Esophagus (tissue), 2 donors: ENCODE measurements around the gene NCOR1. TPM values are rescaled to one million over a fixed set of nuclear protein-coding genes. Genes with fewer than 3 reads are reported as not detected.

Experiments
- H3K27ac ChIP-seq, 2 donors: one replicate each; pipeline ENCODE4 v1.5.1; 2013; ENCODE audit warnings: low read depth in 2 of 2, mild to moderate bottlenecking in 2 of 2, inconsistent platforms in 1 of 2, low read length in 1 of 2, moderate library complexity in 1 of 2
- H3K27me3 ChIP-seq, 2 donors: one replicate each; pipeline ENCODE4 v1.6.1; 2013; ENCODE audit warnings: low read length in 2 of 2, control low read depth in 1 of 2, mild to moderate bottlenecking in 1 of 2; ENCODE audit not compliant: insufficient read depth in 2 of 2, control insufficient read depth in 1 of 2
- H3K36me3 ChIP-seq, 2 donors: one replicate each; pipeline ENCODE4 v1.6.1; 2013; ENCODE audit warnings: low read length in 1 of 2; ENCODE audit not compliant: control insufficient read depth in 2 of 2, insufficient read depth in 2 of 2
- H3K4me1 ChIP-seq, 2 donors: one replicate each; pipeline ENCODE4 v1.6.1; 2013; ENCODE audit warnings: low read length in 1 of 2; ENCODE audit not compliant: control insufficient read depth in 2 of 2, insufficient read depth in 2 of 2
- H3K4me3 ChIP-seq, 2 donors: one replicate each; pipeline ENCODE4 v1.5.1; 2013; ENCODE audit warnings: low read length in 2 of 2, mild to moderate bottlenecking in 2 of 2, low read depth in 1 of 2, moderate library complexity in 1 of 2
- H3K9me3 ChIP-seq, 2 donors: one replicate each; pipeline ENCODE4 v1.6.1; 2013; ENCODE audit warnings: mild to moderate bottlenecking in 2 of 2, low read depth in 1 of 2, low read length in 1 of 2, moderate library complexity in 1 of 2; ENCODE audit not compliant: control insufficient read depth in 2 of 2, insufficient read depth in 1 of 2
- WGBS, 2 donors: extraction: QIAGEN DNeasy Blood & Tissue Kit; methylation state at CpG; one replicate each; pipeline ENCODE4 v1.1.7; 2013; 5-methylcytosine and 5-hydroxymethylcytosine counted together
- polyA plus RNA-seq, 2 donors: library from polyadenylated mRNA; stranded (reverse); fragments of 200-250 nt; gene quantifications; one replicate each; pipeline ENCODE4 v1.2.3, GENCODE V29; 2013
- donor health status: healthy with polysubstance abuse.
- donor health status: Bipolar disorder and iron deficiency.

NCOR1 gene
- polyA plus RNA-seq, 2 donors: 31.5 to 41.3 TPM

DNA sequence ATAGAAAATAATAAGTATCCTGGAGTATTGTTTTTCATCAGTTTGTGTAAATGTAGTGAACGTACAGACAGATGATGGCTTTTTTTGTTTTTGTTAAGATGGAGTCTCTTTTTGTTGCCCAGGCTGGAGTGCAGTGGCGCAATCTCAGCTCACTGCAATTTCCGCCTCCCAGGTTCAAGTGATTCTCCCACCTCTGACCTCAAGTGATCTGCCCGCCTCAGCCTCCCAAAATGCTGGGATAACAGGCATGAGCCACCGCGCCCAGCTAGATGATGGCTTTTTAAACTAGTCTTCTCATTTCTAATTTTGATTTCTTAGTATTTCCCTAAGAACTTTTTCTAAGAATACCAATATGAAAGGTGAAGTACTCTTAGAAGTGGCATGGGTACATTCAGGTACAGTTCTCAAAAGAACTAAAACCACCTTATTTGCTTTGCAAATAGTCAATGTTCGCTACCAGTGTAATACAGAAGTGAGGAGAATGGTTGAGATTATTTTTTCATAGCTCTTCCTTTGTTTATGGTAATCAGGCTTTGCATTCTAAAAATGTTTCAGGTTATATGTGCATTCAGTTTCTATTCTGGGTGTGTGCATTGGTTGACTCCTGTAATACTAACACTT is 181.5 kb downstream of the NCOR1 start:
- WGBS, 2 donors: 94 to 95% methylated on average over 7 of the region's 7 CpGs
- Histone ChIP-seq H3K27me3 (no peaks in the 10 kb centered on the region), H3K27ac (no peak overlapping the region), H3K9me3 (no peaks in the 10 kb centered on the region), H3K4me3 (no peak overlapping the region), H3K4me1 (no peaks in the 10 kb centered on the region), H3K36me3 (peaks cover 6 to 15% of the 10 kb centered on the region in 2 donors)

DNA sequence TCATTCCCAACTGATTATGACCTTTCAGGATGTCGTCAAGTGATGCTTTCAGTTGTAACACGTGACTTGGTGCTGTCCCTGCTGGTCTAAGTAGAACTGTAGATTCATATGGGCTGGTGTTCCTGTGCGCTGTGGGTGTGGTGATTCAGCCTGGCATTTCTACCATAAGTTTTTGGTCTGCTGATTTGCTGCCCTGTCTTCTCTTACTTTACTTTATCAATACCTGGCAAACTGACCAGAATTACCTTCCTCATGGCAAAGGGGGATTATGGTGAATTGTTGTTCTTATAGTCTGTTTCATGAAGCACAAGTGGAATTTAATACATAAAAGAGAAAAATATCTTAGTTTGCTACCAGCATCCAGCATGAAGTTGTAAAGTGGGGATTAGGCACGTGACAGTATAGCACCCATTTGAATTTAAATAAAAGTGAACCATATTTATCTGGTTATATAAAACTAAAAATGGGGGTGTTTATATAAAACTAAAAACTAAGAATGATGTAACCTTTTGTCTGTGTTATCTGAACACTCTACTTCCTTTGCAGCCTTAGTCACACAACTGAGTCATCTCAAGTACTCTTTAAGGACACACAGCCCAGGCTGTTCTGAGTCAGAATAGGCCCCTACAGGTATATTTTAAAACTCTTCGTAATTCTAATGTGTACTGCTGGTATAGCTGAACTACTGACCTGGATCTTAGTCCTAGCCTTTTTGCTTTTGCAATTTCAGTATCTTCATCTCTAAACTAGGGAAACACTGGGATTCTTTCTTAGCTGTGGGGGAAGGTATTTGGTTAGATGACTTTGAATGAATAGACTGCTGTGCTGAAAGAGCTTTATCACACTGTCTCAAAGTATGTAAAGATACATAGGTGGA is 187.4 kb downstream of the NCOR1 start:
- Histone ChIP-seq H3K27ac (peak overlapping the region in 1 of 2 donors; percentile 65), H3K36me3 (peaks cover 4 to 13% of the 10 kb centered on the region in 2 donors), H3K9me3 (no peaks in the 10 kb centered on the region), H3K4me1 (no peaks in the 10 kb centered on the region), H3K27me3 (no peaks in the 10 kb centered on the region), H3K4me3 (no peak overlapping the region)
- WGBS, 2 donors: 58 to 68% methylated on average over 5 of the region's 5 CpGs

DNA sequence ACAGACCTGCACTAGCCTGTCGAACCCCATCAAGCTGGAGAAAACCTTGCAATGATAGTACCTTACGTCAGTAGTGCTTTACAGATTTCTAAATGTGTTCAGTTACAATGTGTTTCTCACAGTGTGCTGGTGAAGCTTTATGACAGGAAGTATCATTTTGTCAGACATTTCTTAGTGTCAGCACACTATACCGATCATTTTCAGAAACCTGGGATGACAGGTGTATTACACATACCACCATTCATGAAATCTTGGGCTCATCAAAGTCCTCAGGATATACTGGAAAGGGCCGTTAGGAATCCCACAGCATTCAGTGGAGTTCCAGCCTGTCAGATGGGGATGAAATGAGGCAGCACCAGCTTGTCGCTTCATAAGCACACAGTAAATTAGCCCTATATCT is 188.4 kb downstream of the NCOR1 start:
- Histone ChIP-seq H3K4me1 (no peaks in the 10 kb centered on the region), H3K27ac (no peak overlapping the region), H3K27me3 (no peaks in the 10 kb centered on the region), H3K36me3 (peaks cover 4 to 12% of the 10 kb centered on the region in 2 donors), H3K9me3 (no peaks in the 10 kb centered on the region), H3K4me3 (no peak overlapping the region)
- WGBS, 2 donors: 89 to 95% methylated on average over 5 of the region's 5 CpGs

DNA sequence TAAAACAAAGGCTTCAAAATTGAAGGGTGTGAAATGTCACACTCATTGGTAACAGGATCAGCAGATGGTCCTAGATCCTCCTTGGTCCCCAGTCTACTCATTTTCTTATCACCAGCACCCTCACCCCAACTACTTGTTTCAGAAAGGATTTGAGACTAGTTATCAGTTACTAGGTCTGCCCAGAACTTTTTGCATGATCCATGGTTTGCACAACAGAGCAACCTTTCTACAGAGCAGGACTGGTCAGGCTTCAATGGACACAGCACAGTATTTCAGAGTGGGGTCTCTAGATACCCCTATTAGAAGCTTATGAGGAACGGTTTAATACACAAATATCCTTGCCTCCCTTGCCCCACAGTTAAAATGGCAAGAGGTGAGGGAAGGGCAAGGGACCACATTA is 190.1 kb downstream of the NCOR1 start:
- WGBS, 2 donors: 86 to 92% methylated on average over 1 of the region's 1 CpG
- Histone ChIP-seq H3K4me1 (no peaks in the 10 kb centered on the region), H3K27me3 (no peaks in the 10 kb centered on the region), H3K4me3 (no peak overlapping the region), H3K9me3 (no peaks in the 10 kb centered on the region), H3K36me3 (peaks cover 4 to 15% of the 10 kb centered on the region in 2 donors), H3K27ac (no peak overlapping the region)

DNA sequence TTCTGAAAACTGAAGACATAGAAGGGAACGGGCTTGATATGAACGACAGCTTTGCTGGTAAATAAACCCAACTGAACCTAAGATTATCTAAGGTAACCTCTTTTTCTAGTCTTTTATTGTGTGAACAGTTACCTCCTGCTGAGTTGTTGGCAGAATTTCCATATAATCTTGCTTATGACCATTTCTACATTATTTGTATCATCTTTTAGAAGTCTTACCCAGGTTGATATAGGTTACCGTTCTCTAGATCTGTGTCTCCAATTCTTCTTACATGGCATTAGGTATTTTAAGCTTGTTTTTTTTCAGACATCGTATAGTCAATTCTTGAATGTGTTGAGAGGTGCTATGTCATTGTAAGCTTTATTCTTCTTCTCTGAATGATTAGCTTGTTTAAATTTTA is 191.5 kb downstream of the NCOR1 start:
- Histone ChIP-seq H3K4me1 (no peaks in the 10 kb centered on the region), H3K36me3 (peaks cover 4 to 11% of the 10 kb centered on the region in 2 donors), H3K27me3 (no peaks in the 10 kb centered on the region), H3K27ac (no peak overlapping the region), H3K4me3 (no peak overlapping the region), H3K9me3 (no peaks in the 10 kb centered on the region)
- 73 to 84% methylated on average over 4 of the region's 4 CpGs for WGBS, 2 donors

DNA sequence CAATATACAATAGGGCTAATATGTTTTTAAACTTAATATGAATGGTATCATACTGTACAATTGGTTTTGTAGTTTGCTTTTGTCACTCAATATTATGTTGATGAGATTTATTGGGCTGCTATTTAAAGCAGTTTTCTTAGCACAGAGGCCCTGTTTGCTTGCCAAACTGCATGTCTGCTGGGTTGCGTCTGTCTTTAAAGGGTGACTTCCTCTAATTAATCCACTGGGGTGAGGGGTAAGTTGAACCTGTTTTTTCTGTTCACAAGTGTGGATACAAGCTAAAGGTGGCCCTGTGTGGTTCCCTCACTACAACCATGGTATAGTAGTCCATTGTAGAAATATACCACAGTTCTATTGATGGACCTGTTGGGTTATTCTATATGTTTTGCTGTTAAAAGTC is 196.0 kb downstream of the NCOR1 start:
- WGBS, 2 donors: 66 to 76% methylated on average over 1 of the region's 1 CpG
- H3K27me3 ChIP-seq: no peaks in the 10 kb centered on the region
- H3K4me3 ChIP-seq: no peak overlapping the region
- no peak overlapping the region for H3K27ac ChIP-seq
- H3K4me1 ChIP-seq: no peaks in the 10 kb centered on the region
- H3K9me3 ChIP-seq: no peaks in the 10 kb centered on the region
- H3K36me3 ChIP-seq: peaks cover 0 to 5% of the 10 kb centered on the region in 2 donors

DNA sequence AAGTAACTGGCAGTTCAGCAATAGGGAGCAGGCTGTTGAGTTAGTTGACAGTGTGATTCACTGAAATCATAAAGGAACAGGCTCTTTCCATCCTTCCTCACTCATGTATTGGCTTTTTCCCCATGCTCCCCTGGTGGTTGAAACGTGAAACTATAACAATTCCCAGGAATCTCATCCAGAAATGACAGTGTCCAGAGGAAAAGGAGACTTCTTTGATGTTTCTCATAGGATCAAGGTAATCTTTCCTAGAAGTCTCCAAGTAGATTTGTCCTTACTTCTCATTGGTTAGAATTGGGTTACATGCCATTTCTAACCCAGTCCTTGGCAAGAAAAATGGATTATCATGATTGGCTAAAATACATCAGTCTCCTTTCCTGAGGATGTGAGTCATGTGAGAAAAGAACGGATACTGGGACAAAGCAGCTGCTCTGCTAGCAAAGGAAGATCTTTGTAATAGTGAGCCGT is 201.4 kb downstream of the NCOR1 start:
- Histone ChIP-seq H3K36me3 (no peaks in the 10 kb centered on the region), H3K9me3 (no peaks in the 10 kb centered on the region), H3K4me1 (no peaks in the 10 kb centered on the region), H3K27ac (no peak overlapping the region), H3K27me3 (no peaks in the 10 kb centered on the region), H3K4me3 (no peak overlapping the region)
- 36 to 37% methylated on average over 3 of the region's 3 CpGs for WGBS, 2 donors

DNA sequence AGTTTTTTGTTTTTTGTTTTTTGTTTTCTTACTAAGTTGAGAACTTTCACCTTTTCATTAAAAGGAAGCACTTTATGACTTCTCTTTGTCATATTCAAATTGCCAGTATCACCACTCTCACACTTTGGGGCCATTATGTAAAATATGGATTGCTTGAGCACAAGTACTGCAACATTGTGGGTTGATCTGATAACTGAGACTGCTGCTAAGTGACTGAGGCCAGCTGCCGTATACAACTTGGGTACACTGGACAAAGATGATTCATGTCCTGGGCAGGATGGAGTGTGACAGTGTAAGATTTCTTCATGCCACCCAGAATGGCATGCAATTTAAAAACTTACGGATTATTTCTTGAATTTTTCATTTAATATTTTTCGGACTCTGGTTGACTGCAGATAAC is 207.9 kb downstream of the NCOR1 start:
- no peaks in the 10 kb centered on the region for H3K9me3 ChIP-seq
- H3K4me3 ChIP-seq: no peak overlapping the region
- H3K4me1 ChIP-seq: no peaks in the 10 kb centered on the region
- H3K27ac ChIP-seq: no peak overlapping the region
- whole genome bisulfite sequencing, 2 donors: 88 to 93% methylated on average over 3 of the region's 3 CpGs
- peaks cover 8 to 9% of the 10 kb centered on the region in 2 donors for H3K36me3 ChIP-seq
- H3K27me3 ChIP-seq: no peaks in the 10 kb centered on the region

DNA sequence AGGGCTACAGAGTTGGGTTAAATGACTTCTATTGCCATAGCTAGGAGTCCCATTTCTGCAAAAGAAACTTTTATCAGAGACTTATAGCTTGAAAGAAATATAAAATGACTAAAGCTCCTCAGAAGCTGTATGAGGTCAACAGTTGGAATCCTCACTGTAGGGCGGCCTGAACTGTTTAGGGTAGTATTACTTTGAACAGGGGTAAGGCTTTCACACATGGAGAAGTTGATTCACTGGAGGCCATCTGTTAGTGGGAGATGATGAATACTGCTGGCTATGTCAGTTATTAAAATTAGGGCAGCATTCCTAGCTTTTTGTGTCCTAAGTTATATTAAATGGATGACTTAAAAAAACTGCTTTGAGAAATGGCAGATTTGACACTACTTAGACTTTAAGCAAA is 209.7 kb downstream of the NCOR1 start:
- no peaks in the 10 kb centered on the region for H3K27me3 ChIP-seq

More for the DNA sequence above, 209.7 kb downstream of the NCOR1 start:
- no peaks in the 10 kb centered on the region for H3K4me1 ChIP-seq
- no peaks in the 10 kb centered on the region for H3K9me3 ChIP-seq
- 95 to 97% methylated on average over 1 of the region's 1 CpG for WGBS, 2 donors
- H3K4me3 ChIP-seq: no peak overlapping the region
- peaks cover 8 to 9% of the 10 kb centered on the region in 2 donors for H3K36me3 ChIP-seq
- no peak overlapping the region for H3K27ac ChIP-seq
